ENCODE measurements around the gene ITGA1.

ITGA1 gene

DNA sequence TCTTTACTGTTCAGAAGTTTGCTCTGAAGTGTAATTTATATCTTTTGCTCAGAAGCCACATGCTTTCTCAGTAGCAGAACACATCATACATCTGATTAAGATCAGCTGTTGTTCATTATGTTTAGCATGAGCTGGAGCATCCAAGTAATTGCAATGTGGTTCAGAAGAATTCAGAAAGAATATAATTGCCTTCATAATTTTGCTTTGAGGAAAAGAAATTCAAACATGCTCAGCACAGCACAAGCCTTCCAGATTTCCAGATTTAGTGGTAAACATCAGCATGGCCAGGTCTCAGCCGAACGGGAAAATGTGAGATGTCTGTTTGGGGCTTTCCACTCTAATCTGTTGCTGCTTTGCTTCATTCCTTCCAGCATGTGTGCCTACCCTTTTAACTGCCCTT lies 65.9 kb downstream of the ITGA1 start:
- no peak for TF ChIP-seq EZH2phosphoT487 (IDR thresholded peaks at IDR 0.05; ENCODE audit: borderline replicate concordance)
- TF ChIP-seq, protein P1, sequence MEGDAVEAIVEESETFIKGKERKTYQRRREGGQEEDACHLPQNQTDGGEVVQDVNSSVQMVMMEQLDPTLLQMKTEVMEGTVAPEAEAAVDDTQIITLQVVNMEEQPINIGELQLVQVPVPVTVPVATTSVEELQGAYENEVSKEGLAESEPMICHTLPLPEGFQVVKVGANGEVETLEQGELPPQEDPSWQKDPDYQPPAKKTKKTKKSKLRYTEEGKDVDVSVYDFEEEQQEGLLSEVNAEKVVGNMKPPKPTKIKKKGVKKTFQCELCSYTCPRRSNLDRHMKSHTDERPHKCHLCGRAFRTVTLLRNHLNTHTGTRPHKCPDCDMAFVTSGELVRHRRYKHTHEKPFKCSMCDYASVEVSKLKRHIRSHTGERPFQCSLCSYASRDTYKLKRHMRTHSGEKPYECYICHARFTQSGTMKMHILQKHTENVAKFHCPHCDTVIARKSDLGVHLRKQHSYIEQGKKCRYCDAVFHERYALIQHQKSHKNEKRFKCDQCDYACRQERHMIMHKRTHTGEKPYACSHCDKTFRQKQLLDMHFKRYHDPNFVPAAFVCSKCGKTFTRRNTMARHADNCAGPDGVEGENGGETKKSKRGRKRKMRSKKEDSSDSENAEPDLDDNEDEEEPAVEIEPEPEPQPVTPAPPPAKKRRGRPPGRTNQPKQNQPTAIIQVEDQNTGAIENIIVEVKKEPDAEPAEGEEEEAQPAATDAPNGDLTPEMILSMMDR (conservative IDR thresholded peaks at IDR 0.05; ENCODE audit: low read length), result no peak
- H3K9me2 ChIP-seq (replicated peaks; ENCODE audit: low read depth, low read length), result no peaks in the 10 kb centered on the region
- H4K20me1 ChIP-seq (ENCODE audit: insufficient read depth, low read length, poor library complexity, severe bottlenecking), result no peaks in the 10 kb centered on the region
- no peaks in the 10 kb centered on the region for H3K79me2 ChIP-seq (ENCODE audit: insufficient read depth, low read length)
- peaks cover 10% of the 10 kb centered on the region for H3K4me1 ChIP-seq (ENCODE audit: insufficient read depth, low read length, poor library complexity, severe bottlenecking)
- H3K36me3 ChIP-seq (ENCODE audit: insufficient read depth, low read length), result no peaks in the 10 kb centered on the region
- no peak overlapping the region for H3K9ac ChIP-seq (ENCODE audit: low read depth, low read length, poor library complexity, severe bottlenecking)
- no peak overlapping the region for H3K4me2 ChIP-seq (ENCODE audit: low read depth, low read length, poor library complexity, severe bottlenecking)
- H3K27me3 ChIP-seq (ENCODE audit: insufficient read depth, low read length, poor library complexity, severe bottlenecking), result no peaks in the 10 kb centered on the region
- no peak overlapping the region for H2AFZ ChIP-seq (ENCODE audit: low read length)
- H3F3A ChIP-seq (ENCODE audit: low read depth), result no peaks in the 10 kb centered on the region
- H3K9me3 ChIP-seq (ENCODE audit: insufficient read depth, low read depth, low read length), result no peaks in the 10 kb centered on the region
- no peak overlapping the region for H3K4me3 ChIP-seq (ENCODE audit: low read length, poor library complexity, severe bottlenecking)

DNA sequence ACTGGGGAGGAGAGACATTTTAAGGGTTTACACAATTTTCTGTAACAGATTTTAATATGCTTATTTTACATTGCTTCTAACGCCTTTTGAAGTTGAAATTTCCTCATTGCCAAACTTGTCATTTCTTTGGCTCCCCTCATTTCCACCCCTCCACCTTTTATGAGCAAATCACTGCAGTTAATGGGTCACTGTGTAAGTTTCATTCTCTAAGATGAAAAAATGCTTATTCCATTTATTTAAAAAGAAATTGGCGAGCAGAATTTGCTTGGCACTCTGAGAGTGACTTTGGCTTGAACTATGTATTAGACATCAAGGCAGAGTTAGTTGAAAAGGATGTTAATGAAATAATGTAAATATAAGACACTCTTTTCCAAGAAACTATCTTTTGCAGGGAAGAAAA lies 66.6 kb downstream of the ITGA1 start:
- H3K4me2 ChIP-seq (ENCODE audit: low read depth, low read length, poor library complexity, severe bottlenecking), result no peak overlapping the region
- peaks cover 10% of the 10 kb centered on the region for H3K4me1 ChIP-seq (ENCODE audit: insufficient read depth, low read length, poor library complexity, severe bottlenecking)
- no peaks in the 10 kb centered on the region for H3F3A ChIP-seq (ENCODE audit: low read depth)
- no peaks in the 10 kb centered on the region for H3K79me2 ChIP-seq (ENCODE audit: insufficient read depth, low read length)
- TF ChIP-seq, protein P1 (conservative IDR thresholded peaks at IDR 0.05; ENCODE audit: low read length), result no peak
- TF ChIP-seq EZH2phosphoT487 (IDR thresholded peaks at IDR 0.05; ENCODE audit: borderline replicate concordance), result no peak
- no peak overlapping the region for H2AFZ ChIP-seq (ENCODE audit: low read length)
- H3K27me3 ChIP-seq (ENCODE audit: insufficient read depth, low read length, poor library complexity, severe bottlenecking), result no peaks in the 10 kb centered on the region
- no peak overlapping the region for H3K4me3 ChIP-seq (ENCODE audit: low read length, poor library complexity, severe bottlenecking)
- H3K9me2 ChIP-seq (replicated peaks; ENCODE audit: low read depth, low read length), result no peaks in the 10 kb centered on the region
- H4K20me1 ChIP-seq (ENCODE audit: insufficient read depth, low read length, poor library complexity, severe bottlenecking), result no peaks in the 10 kb centered on the region
- no peak overlapping the region for H3K9ac ChIP-seq (ENCODE audit: low read depth, low read length, poor library complexity, severe bottlenecking)
- H3K36me3 ChIP-seq (ENCODE audit: insufficient read depth, low read length), result no peaks in the 10 kb centered on the region
- H3K9me3 ChIP-seq (ENCODE audit: insufficient read depth, low read depth, low read length), result no peaks in the 10 kb centered on the region

DNA sequence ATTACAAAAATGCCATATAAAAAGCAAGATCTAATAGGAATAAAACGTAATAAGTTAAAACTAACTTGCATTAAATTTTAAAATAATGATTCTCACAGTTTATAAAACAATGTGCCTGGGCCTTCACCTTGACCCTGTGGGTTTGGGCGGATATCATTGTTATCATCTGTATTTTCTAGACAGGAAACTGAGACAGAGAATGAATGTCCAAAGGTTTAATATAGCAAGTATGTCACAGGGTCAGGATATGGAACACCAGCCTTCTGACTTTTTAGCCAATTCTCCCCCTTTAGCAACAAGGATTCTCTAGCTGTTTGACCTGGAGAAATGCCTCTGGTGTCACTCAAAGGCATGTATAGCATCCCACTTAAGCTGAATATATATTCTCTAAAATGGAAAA lies 67.2 kb downstream of the ITGA1 start:
- H3K27me3 ChIP-seq (ENCODE audit: insufficient read depth, low read length, poor library complexity, severe bottlenecking), result no peaks in the 10 kb centered on the region
- no peaks in the 10 kb centered on the region for H3K79me2 ChIP-seq (ENCODE audit: insufficient read depth, low read length)
- no peak overlapping the region for H3K4me3 ChIP-seq (ENCODE audit: low read length, poor library complexity, severe bottlenecking)
- peaks cover 10% of the 10 kb centered on the region for H3K4me1 ChIP-seq (ENCODE audit: insufficient read depth, low read length, poor library complexity, severe bottlenecking)
- no peak overlapping the region for H3K4me2 ChIP-seq (ENCODE audit: low read depth, low read length, poor library complexity, severe bottlenecking)
- H3F3A ChIP-seq (ENCODE audit: low read depth), result no peaks in the 10 kb centered on the region
- H3K36me3 ChIP-seq (ENCODE audit: insufficient read depth, low read length), result no peaks in the 10 kb centered on the region
- no peaks in the 10 kb centered on the region for H3K9me3 ChIP-seq (ENCODE audit: insufficient read depth, low read depth, low read length)
- no peaks in the 10 kb centered on the region for H4K20me1 ChIP-seq (ENCODE audit: insufficient read depth, low read length, poor library complexity, severe bottlenecking)
- TF ChIP-seq EZH2phosphoT487 (IDR thresholded peaks at IDR 0.05; ENCODE audit: borderline replicate concordance), result no peak
- TF ChIP-seq, protein P1 (conservative IDR thresholded peaks at IDR 0.05; ENCODE audit: low read length), result no peak
- H3K9me2 ChIP-seq (replicated peaks; ENCODE audit: low read depth, low read length), result no peaks in the 10 kb centered on the region
- H3K9ac ChIP-seq (ENCODE audit: low read depth, low read length, poor library complexity, severe bottlenecking), result no peak overlapping the region
- H2AFZ ChIP-seq (ENCODE audit: low read length), result no peak overlapping the region

Measured in Loucy (cell line).